ENCODE results near the gene YIPF1.
"Not testable (repeated sequence)": the region's sequence is repeated elsewhere in the genome, so short reads cannot be mapped to it uniquely, and the experiment has no call there.

Gene YIPF1

GRCh38 chr1:53894644-53895043, 5.0 kb upstream of the YIPF1 start:
- no peak for DNase-seq (ENCODE audit: low spot score)

- no peak for DNase-seq (ENCODE audit: low spot score)
Measured at GRCh38 chr1:53893999-53894636, 4.5 kb upstream of the YIPF1 start, which contains the start of gene DIO1. DIO1 (plus strand) TSS chr1:53894187; CDS start chr1:53894211, 24 bp downstream.

- DNase-seq (ENCODE audit: low spot score) = no peak
Measured at GRCh38 chr1:53892911-53893310, 3.3 kb upstream of the YIPF1 start.

GRCh38 chr1:53891678-53892077, 2.1 kb upstream of the YIPF1 start:
- DNase-seq (ENCODE audit: low spot score) = no peak

- no peak for DNase-seq (ENCODE audit: low spot score)
Measured at GRCh38 chr1:53891018-53891417, 1.4 kb upstream of the YIPF1 start.

- DNase-seq (ENCODE audit: low spot score) = no peak
Measured at GRCh38 chr1:53890522-53890941, 935 bp upstream of the YIPF1 start.

GRCh38 chr1:53888681-53889080, 916 bp downstream of the YIPF1 start:
- DNase-seq (ENCODE audit: low spot score) = no peak

GRCh38 chr1:53883600-53883999, 6.0 kb downstream of the YIPF1 start:
- not testable (repeated sequence) for DNase-seq (ENCODE audit: low spot score)

GRCh38 chr1:53881853-53882252, 7.7 kb downstream of the YIPF1 start:
- DNase-seq (ENCODE audit: low spot score) = not testable (repeated sequence)

GRCh38 chr1:53878492-53879105, 11.0 kb downstream of the YIPF1 start:
- DNase-seq (ENCODE audit: low spot score) = peak; percentile 49

- not testable (repeated sequence) for DNase-seq (ENCODE audit: low spot score)
Measured at GRCh38 chr1:53875150-53875549, 14.4 kb downstream of the YIPF1 start.

GRCh38 chr1:53871773-53872484, 17.7 kb downstream of the YIPF1 start:
- DNase-seq (ENCODE audit: low spot score) = no peak

- DNase-seq (ENCODE audit: low spot score) = no peak
Measured at GRCh38 chr1:53871221-53871620, 18.4 kb downstream of the YIPF1 start.

GRCh38 chr1:53869454-53870117, 20.0 kb downstream of the YIPF1 start:
- no peak for DNase-seq (ENCODE audit: low spot score)

GRCh38 chr1:53868565-53868964, 21.0 kb downstream of the YIPF1 start:
- DNase-seq (ENCODE audit: low spot score) = no peak

GRCh38 chr1:53862507-53862906, 27.1 kb downstream of the YIPF1 start:
- no peak for DNase-seq (ENCODE audit: low spot score)

GRCh38 chr1:53860967-53861411, 28.6 kb downstream of the YIPF1 start:
- peak; percentile 57 for DNase-seq (ENCODE audit: low spot score)

- DNase-seq (ENCODE audit: low spot score) = no peak
Measured at GRCh38 chr1:53851571-53852285, 37.9 kb downstream of the YIPF1 start.

GRCh38 chr1:53850082-53850673, 39.4 kb downstream of the YIPF1 start:
- no peak for DNase-seq (ENCODE audit: low spot score)

GRCh38 chr1:53847980-53848379, 41.6 kb downstream of the YIPF1 start:
- DNase-seq (ENCODE audit: low spot score) = no peak

GRCh38 chr1:53842347-53842746, 47.2 kb downstream of the YIPF1 start:
- no peak for DNase-seq (ENCODE audit: low spot score)

- no peak for DNase-seq (ENCODE audit: low spot score)
Measured at GRCh38 chr1:53838654-53838974, 51.0 kb downstream of the YIPF1 start.
